Keratinocyte (primary cell): ENCODE measurements around the gene HINT2. TPM values are rescaled to one million over a fixed set of nuclear protein-coding genes. Genes with fewer than 3 reads are reported as not detected.

ENCODE experiments used
- DNase-seq: peaks from one replicate; pipeline ENCODE4 v3.0.0-alpha.2; 2011; ENCODE audit warnings: low read depth, missing footprints, low spot score
- FAIRE-seq: peaks from 2 replicates; lab custom pipeline; 2011; peaks lifted over from hg19 to GRCh38; lab: Jason Lieb, UNC
- H2AFZ ChIP-seq: 2 replicates; pipeline ENCODE4 v1.6.0; 2012; ENCODE audit warnings: low read length, control low read depth, inconsistent platforms; ENCODE audit not compliant: control insufficient read depth
- H3K27ac ChIP-seq: 2 replicates; pipeline ENCODE4 v1.5.1; 2011; ENCODE audit warnings: low read length; ENCODE audit not compliant: control insufficient read depth, insufficient read depth
- H3K27me3 ChIP-seq: 3 replicates; pipeline ENCODE4 v1.6.0; 2011; ENCODE audit warnings: low read length; ENCODE audit not compliant: control insufficient read depth, insufficient read depth; ENCODE audit errors: extremely low read depth
- H3K36me3 ChIP-seq, 2 experiments: 2 replicates in 1 of 2; 3 replicates in 1 of 2; pipeline ENCODE4 v1.5.1; 2011; ENCODE audit warnings: low read length in 2 of 2, mild to moderate bottlenecking in 1 of 2; ENCODE audit not compliant: control insufficient read depth in 2 of 2, insufficient read depth in 2 of 2; ENCODE audit errors: extremely low read depth in 1 of 2
- H3K4me1 ChIP-seq: 3 replicates; pipeline ENCODE4 v1.5.1; 2011; ENCODE audit warnings: low read length; ENCODE audit not compliant: control insufficient read depth, insufficient read depth; ENCODE audit errors: extremely low read depth
- H3K4me2 ChIP-seq: 3 replicates; pipeline ENCODE4 v1.6.0; 2011; ENCODE audit warnings: low read depth, low read length; ENCODE audit not compliant: control insufficient read depth, insufficient read depth; ENCODE audit errors: extremely low read depth
- H3K4me3 ChIP-seq, 3 experiments: fragments of 200-600 bp in 1 of 3; sonication (generic) in 1 of 3; 2 replicates in 2 of 3; 3 replicates in 1 of 3; pipeline ENCODE4 v1.5.1; 2011 to 2016; ENCODE audit warnings: low read length in 3 of 3, mild to moderate bottlenecking in 3 of 3, control low read depth in 2 of 3, inconsistent platforms in 1 of 3, low read depth in 1 of 3, mixed read lengths in 1 of 3, mixed run types in 1 of 3, moderate library complexity in 1 of 3; ENCODE audit not compliant: control insufficient read depth in 2 of 3, insufficient read depth in 2 of 3; ENCODE audit errors: extremely low read depth in 1 of 3
- H3K79me2 ChIP-seq: 2 replicates; pipeline ENCODE4 v1.6.0; 2012; ENCODE audit warnings: low read length; ENCODE audit not compliant: control insufficient read depth, insufficient read depth
- H3K9ac ChIP-seq: 3 replicates; pipeline ENCODE4 v1.6.0; 2011; ENCODE audit warnings: low read length; ENCODE audit not compliant: control insufficient read depth, insufficient read depth; ENCODE audit errors: extremely low read depth
- H3K9me1 ChIP-seq: 3 replicates; pipeline ENCODE4 v1.6.0; 2011; ENCODE audit warnings: low read length; ENCODE audit not compliant: control insufficient read depth, insufficient read depth; ENCODE audit errors: extremely low read depth
- H3K9me3 ChIP-seq: 2 replicates; pipeline ENCODE4 v1.5.1; 2012; ENCODE audit warnings: low read depth, low read length; ENCODE audit not compliant: control insufficient read depth
- H4K20me1 ChIP-seq: 3 replicates; pipeline ENCODE4 v1.6.0; 2011; ENCODE audit warnings: low read length; ENCODE audit not compliant: control insufficient read depth, insufficient read depth; ENCODE audit errors: extremely low read depth
- CTCF ChIP-seq, 3 experiments: IDR thresholded peaks in 1 of 3; conservative IDR thresholded peaks in 1 of 3; optimal IDR thresholded peaks in 1 of 3; 2 replicates in 2 of 3; 3 replicates in 1 of 3; pipeline versions ENCODE3 to v1.5.1; 2011; ENCODE audit warnings: low read length in 3 of 3, mild to moderate bottlenecking in 3 of 3, moderate library complexity in 2 of 3, control low read depth in 1 of 3, inconsistent platforms in 1 of 3; ENCODE audit not compliant: insufficient read depth in 2 of 3; ENCODE audit errors: extremely low read depth in 1 of 3
- EZH2 ChIP-seq: IDR thresholded peaks from one replicate; pipeline ENCODE4 v1.6.1; 2012; ENCODE audit warnings: inconsistent platforms, mild to moderate bottlenecking, low read length, moderate library complexity
- dilution Hi-C: fragments of 300-500 bp; cut with MboI; formaldehyde crosslinking; loops from one replicate; pipeline ENCODE4 v1.7.0; 2020; ENCODE audit warnings: low sequenced_read_pairs; ENCODE audit not compliant: extremely low pct_ligation_motif_present
- polyA plus RNA-seq, 5 experiments: library from polyadenylated mRNA; depleted of rRNA in 3 of 5; stranded (reverse) in 3 of 5; stranded (forward) in 1 of 5; unstranded in 1 of 5; fragments of >200 nt; gene quantifications; 1 replicate in 1 of 5; 2 replicates in 3 of 5; 3 replicates in 1 of 5; pipeline versions ENCODE4 v1.2.1 to v1.2.3, GENCODE V29; 2011 to 2012; ENCODE audit warnings: missing spikeins in 2 of 5, low read depth in 1 of 5, low replicate concordance in 1 of 5

HINT2 gene
- polyA plus RNA-seq, 1 donor (not counting 4 experiments of a cell fraction or from before 2014, with no cell fraction given), result 16.6 TPM

GRCh38 chr9:35798658-35799374 is 16.0 kb downstream of the HINT2 start:
- Histone ChIP-seq H3K9me1 (no peaks in the 10 kb centered on the region), H3K9me3 (no peaks in the 10 kb centered on the region), H4K20me1 (no peaks in the 10 kb centered on the region), H3K4me1 (peaks cover 22% of the 10 kb centered on the region), H3K4me3 (no peak overlapping the region), H3K27me3 (no peaks in the 10 kb centered on the region), H3K27ac (peak overlapping the region; percentile 33), H3K9ac (no peak overlapping the region), H3K36me3 (peaks cover 0 to 2% of the 10 kb centered on the region in 2 experiments), H2AFZ (no peak overlapping the region), H3K79me2 (no peaks in the 10 kb centered on the region), H3K4me2 (peak overlapping the region; percentile 1)
- no peak for TF ChIP-seq CTCF (optimal IDR thresholded peaks at IDR 0.05 in 1 of 3, IDR thresholded peaks at IDR 0.05 in 1 of 3, conservative IDR thresholded peaks at IDR 0.05 in 1 of 3; ENCODE audit: extremely low read depth in 1 of 3, insufficient read depth in 2 of 3, low read length in 3 of 3)
- no peak for TF ChIP-seq EZH2
- peak; percentile 95 for FAIRE-seq
- peak; percentile 77 for DNase-seq
- dilution Hi-C loops, result no loop called here

DNA sequence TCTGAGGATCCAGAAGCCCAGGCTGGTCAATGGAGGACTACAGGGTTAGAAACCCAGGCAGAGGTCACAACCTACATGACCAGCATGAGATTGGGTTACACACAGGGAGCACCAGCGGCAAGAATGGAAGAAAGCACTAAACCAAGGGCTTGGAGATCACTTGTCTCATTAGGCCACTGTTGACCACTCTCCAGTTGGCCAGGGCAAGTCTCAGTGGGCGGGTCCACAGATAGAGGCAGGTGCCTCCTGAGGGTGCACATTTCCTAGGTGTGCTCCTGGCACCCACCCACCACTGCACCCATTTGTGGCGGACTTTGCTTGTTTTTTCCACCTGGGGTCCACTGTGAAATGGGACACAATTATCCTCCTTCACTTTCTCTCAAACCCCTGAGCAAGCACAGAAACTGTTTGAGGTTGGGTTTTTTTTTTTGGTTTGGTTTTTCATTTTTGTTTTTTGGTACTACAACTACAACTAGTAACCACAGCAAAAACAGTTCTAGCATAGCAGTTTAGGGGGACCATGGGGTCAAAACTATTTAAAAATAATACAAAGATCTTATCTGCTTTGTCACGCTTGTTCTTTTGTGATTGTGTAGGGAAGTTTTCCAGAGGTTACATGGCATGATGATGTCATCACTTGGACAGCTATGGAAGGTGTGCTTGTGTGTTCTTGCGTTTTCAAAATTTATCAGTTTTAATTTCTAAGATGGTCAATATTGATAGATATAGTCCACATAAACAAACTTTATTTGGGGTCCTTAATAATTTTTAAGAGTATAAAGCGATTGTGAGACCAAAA is 17.3 kb downstream of the HINT2 start:
- H3K79me2 ChIP-seq, result no peaks in the 10 kb centered on the region
- H4K20me1 ChIP-seq, result no peaks in the 10 kb centered on the region
- H3K36me3 ChIP-seq, result peaks cover 0 to 2% of the 10 kb centered on the region in 2 experiments
- H3K4me2 ChIP-seq, result no peak overlapping the region
- no peak for FAIRE-seq
- no peak overlapping the region for H3K4me3 ChIP-seq
- H3K9me3 ChIP-seq, result no peaks in the 10 kb centered on the region
- TF ChIP-seq EZH2, result no peak
- no peak for DNase-seq
- H3K4me1 ChIP-seq, result peaks cover 22% of the 10 kb centered on the region
- no peaks in the 10 kb centered on the region for H3K9me1 ChIP-seq
- no peaks in the 10 kb centered on the region for H3K27me3 ChIP-seq
- dilution Hi-C loops, result no loop called here
- H3K27ac ChIP-seq, result peak overlapping the region; percentile 24
- no peak overlapping the region for H3K9ac ChIP-seq
- no peak overlapping the region for H2AFZ ChIP-seq
